Keratinocyte (primary cell): Measurements from ENCODE around the gene SORD. TPM values are rescaled to one million over a fixed set of nuclear protein-coding genes. Genes with fewer than 3 reads are reported as not detected.
A peak's percentile ranks its signal among the peaks of the same experiment; 100 is the strongest.

Source experiments
- DNase-seq: peaks from one replicate; pipeline ENCODE4 v3.0.0-alpha.2; 2011; ENCODE audit warnings: low read depth, missing footprints, low spot score
- FAIRE-seq: peaks from 2 replicates; lab custom pipeline; 2011; peaks lifted over from hg19 to GRCh38; lab: Jason Lieb, UNC
- H2AFZ ChIP-seq: 2 replicates; pipeline ENCODE4 v1.6.0; 2012; ENCODE audit warnings: low read length, control low read depth, inconsistent platforms; ENCODE audit not compliant: control insufficient read depth
- H3K27ac ChIP-seq: 2 replicates; pipeline ENCODE4 v1.5.1; 2011; ENCODE audit warnings: low read length; ENCODE audit not compliant: control insufficient read depth, insufficient read depth
- H3K27me3 ChIP-seq: 3 replicates; pipeline ENCODE4 v1.6.0; 2011; ENCODE audit warnings: low read length; ENCODE audit not compliant: control insufficient read depth, insufficient read depth; ENCODE audit errors: extremely low read depth
- H3K36me3 ChIP-seq, 2 experiments: 2 replicates in 1 of 2; 3 replicates in 1 of 2; pipeline ENCODE4 v1.5.1; 2011; ENCODE audit warnings: low read length in 2 of 2, mild to moderate bottlenecking in 1 of 2; ENCODE audit not compliant: control insufficient read depth in 2 of 2, insufficient read depth in 2 of 2; ENCODE audit errors: extremely low read depth in 1 of 2
- H3K4me1 ChIP-seq: 3 replicates; pipeline ENCODE4 v1.5.1; 2011; ENCODE audit warnings: low read length; ENCODE audit not compliant: control insufficient read depth, insufficient read depth; ENCODE audit errors: extremely low read depth
- H3K4me2 ChIP-seq: 3 replicates; pipeline ENCODE4 v1.6.0; 2011; ENCODE audit warnings: low read depth, low read length; ENCODE audit not compliant: control insufficient read depth, insufficient read depth; ENCODE audit errors: extremely low read depth
- H3K4me3 ChIP-seq, 3 experiments: fragments of 200-600 bp in 1 of 3; sonication (generic) in 1 of 3; 2 replicates in 2 of 3; 3 replicates in 1 of 3; pipeline ENCODE4 v1.5.1; 2011 to 2016; ENCODE audit warnings: low read length in 3 of 3, mild to moderate bottlenecking in 3 of 3, control low read depth in 2 of 3, inconsistent platforms in 1 of 3, low read depth in 1 of 3, mixed read lengths in 1 of 3, mixed run types in 1 of 3, moderate library complexity in 1 of 3; ENCODE audit not compliant: control insufficient read depth in 2 of 3, insufficient read depth in 2 of 3; ENCODE audit errors: extremely low read depth in 1 of 3
- H3K79me2 ChIP-seq: 2 replicates; pipeline ENCODE4 v1.6.0; 2012; ENCODE audit warnings: low read length; ENCODE audit not compliant: control insufficient read depth, insufficient read depth
- H3K9ac ChIP-seq: 3 replicates; pipeline ENCODE4 v1.6.0; 2011; ENCODE audit warnings: low read length; ENCODE audit not compliant: control insufficient read depth, insufficient read depth; ENCODE audit errors: extremely low read depth
- H3K9me1 ChIP-seq: 3 replicates; pipeline ENCODE4 v1.6.0; 2011; ENCODE audit warnings: low read length; ENCODE audit not compliant: control insufficient read depth, insufficient read depth; ENCODE audit errors: extremely low read depth
- H3K9me3 ChIP-seq: 2 replicates; pipeline ENCODE4 v1.5.1; 2012; ENCODE audit warnings: low read depth, low read length; ENCODE audit not compliant: control insufficient read depth
- H4K20me1 ChIP-seq: 3 replicates; pipeline ENCODE4 v1.6.0; 2011; ENCODE audit warnings: low read length; ENCODE audit not compliant: control insufficient read depth, insufficient read depth; ENCODE audit errors: extremely low read depth
- EZH2 ChIP-seq: IDR thresholded peaks from one replicate; pipeline ENCODE4 v1.6.1; 2012; ENCODE audit warnings: inconsistent platforms, mild to moderate bottlenecking, low read length, moderate library complexity
- dilution Hi-C: fragments of 300-500 bp; cut with MboI; formaldehyde crosslinking; loops from one replicate; pipeline ENCODE4 v1.7.0; 2020; ENCODE audit warnings: low sequenced_read_pairs; ENCODE audit not compliant: extremely low pct_ligation_motif_present
- polyA plus RNA-seq, 5 experiments: library from polyadenylated mRNA; depleted of rRNA in 3 of 5; stranded (reverse) in 3 of 5; stranded (forward) in 1 of 5; unstranded in 1 of 5; fragments of >200 nt; gene quantifications; 1 replicate in 1 of 5; 2 replicates in 3 of 5; 3 replicates in 1 of 5; pipeline versions ENCODE4 v1.2.1 to v1.2.3, GENCODE V29; 2011 to 2012; ENCODE audit warnings: missing spikeins in 2 of 5, low read depth in 1 of 5, low replicate concordance in 1 of 5
- TF ChIP-seq, protein P1 (sequence below), 3 experiments: IDR thresholded peaks in 1 of 3; conservative IDR thresholded peaks in 1 of 3; optimal IDR thresholded peaks in 1 of 3; 2 replicates in 2 of 3; 3 replicates in 1 of 3; pipeline versions ENCODE3 to v1.5.1; 2011; ENCODE audit warnings: low read length in 3 of 3, mild to moderate bottlenecking in 3 of 3, moderate library complexity in 2 of 3, control low read depth in 1 of 3, inconsistent platforms in 1 of 3; ENCODE audit not compliant: insufficient read depth in 2 of 3; ENCODE audit errors: extremely low read depth in 1 of 3

The SORD gene
- polyA plus RNA-seq, 1 donor (not counting 4 experiments of a cell fraction or from before 2014, with no cell fraction given): 46.7 TPM

DNA sequence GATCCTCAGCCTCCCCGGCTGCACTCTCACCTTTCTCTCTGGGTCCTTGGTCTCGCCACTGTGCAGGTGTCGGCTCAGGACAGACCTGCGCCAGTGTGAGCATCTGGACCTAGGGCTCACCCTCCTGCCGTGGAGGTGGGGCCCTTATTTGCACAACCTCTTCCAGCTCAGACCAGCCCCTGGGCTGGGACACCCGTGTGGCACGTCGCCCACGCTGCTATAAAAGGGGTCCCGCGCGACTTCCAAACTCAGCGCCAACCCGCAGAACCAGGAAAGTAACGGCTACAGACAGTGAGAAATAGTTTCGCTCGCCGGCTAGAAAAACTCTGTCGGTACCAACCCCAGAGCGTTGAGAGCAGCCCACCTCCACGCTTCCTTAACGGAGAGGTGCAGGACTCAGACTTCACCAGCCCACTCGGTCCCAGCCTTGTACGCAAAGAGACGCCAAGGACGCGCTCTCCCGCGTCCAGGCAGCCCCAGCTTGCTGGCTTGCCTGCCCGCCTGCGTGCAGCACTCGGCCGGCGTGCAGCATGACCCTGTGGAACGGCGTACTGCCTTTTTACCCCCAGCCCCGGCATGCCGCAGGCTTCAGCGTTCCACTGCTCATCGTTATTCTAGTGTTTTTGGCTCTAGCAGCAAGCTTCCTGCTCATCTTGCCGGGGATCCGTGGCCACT is 91.2 kb downstream of the SORD start, which contains the start of the genes DUOX2 and DUOXA2:
DUOX2 (minus strand) TSS at position 97 of the 675 bp plus-strand sequence. CDS start 761 bp downstream, outside the sequence.
DUOXA2 (plus strand) TSS at position 251 of the 675 bp plus-strand sequence; CDS start at position 531, 280 bp downstream.
- no peak for FAIRE-seq
- H3K27me3 ChIP-seq: peaks cover 80% of the 10 kb centered on the region
- TF ChIP-seq, protein P1, sequence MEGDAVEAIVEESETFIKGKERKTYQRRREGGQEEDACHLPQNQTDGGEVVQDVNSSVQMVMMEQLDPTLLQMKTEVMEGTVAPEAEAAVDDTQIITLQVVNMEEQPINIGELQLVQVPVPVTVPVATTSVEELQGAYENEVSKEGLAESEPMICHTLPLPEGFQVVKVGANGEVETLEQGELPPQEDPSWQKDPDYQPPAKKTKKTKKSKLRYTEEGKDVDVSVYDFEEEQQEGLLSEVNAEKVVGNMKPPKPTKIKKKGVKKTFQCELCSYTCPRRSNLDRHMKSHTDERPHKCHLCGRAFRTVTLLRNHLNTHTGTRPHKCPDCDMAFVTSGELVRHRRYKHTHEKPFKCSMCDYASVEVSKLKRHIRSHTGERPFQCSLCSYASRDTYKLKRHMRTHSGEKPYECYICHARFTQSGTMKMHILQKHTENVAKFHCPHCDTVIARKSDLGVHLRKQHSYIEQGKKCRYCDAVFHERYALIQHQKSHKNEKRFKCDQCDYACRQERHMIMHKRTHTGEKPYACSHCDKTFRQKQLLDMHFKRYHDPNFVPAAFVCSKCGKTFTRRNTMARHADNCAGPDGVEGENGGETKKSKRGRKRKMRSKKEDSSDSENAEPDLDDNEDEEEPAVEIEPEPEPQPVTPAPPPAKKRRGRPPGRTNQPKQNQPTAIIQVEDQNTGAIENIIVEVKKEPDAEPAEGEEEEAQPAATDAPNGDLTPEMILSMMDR (optimal IDR thresholded peaks at IDR 0.05 in 1 of 3, IDR thresholded peaks at IDR 0.05 in 1 of 3, conservative IDR thresholded peaks at IDR 0.05 in 1 of 3; ENCODE audit: extremely low read depth in 1 of 3, insufficient read depth in 2 of 3, low read length in 3 of 3): no peak
- no peak for TF ChIP-seq EZH2

DNA sequence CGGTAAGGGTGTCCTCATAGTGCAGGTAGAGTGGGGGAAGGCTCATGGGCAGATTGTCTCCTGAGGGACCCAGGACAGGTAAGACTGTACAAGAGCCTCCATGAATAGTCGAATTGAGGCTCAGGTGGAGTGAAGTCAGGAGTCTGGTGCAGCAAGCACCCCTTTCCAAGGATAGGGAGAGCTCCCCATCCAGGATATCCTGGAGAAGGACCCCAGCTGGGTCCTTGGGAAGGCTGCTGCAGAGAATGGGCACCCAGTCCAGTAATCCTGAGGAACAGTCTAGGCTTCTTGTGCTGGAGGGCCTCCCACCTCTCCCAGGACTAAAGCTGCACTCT is 91.7 kb downstream of the SORD start:
- FAIRE-seq (no peak), DNase-seq (no peak)
- peaks cover 75% of the 10 kb centered on the region for H3K27me3 ChIP-seq
- H3K9ac ChIP-seq: no peak overlapping the region
- no peak overlapping the region for H3K4me2 ChIP-seq
- H3K9me3 ChIP-seq: no peaks in the 10 kb centered on the region
- H4K20me1 ChIP-seq: peaks cover 5% of the 10 kb centered on the region
- dilution Hi-C loops: no loop called here
- no peak overlapping the region for H3K4me3 ChIP-seq
- no peak overlapping the region for H3K27ac ChIP-seq
- peaks cover 14% of the 10 kb centered on the region for H3K4me1 ChIP-seq
- H3K79me2 ChIP-seq: no peaks in the 10 kb centered on the region
- TF ChIP-seq, protein P1 (optimal IDR thresholded peaks at IDR 0.05 in 1 of 3, IDR thresholded peaks at IDR 0.05 in 1 of 3, conservative IDR thresholded peaks at IDR 0.05 in 1 of 3; ENCODE audit: extremely low read depth in 1 of 3, insufficient read depth in 2 of 3, low read length in 3 of 3): no peak
- peak; percentile 59 for TF ChIP-seq EZH2
- no peak overlapping the region for H2AFZ ChIP-seq
- no peaks in the 10 kb centered on the region for H3K9me1 ChIP-seq
- H3K36me3 ChIP-seq: no peaks in the 10 kb centered on the region

More for the DNA sequence above, 91.2 kb downstream of the SORD start, which contains the start of the genes DUOX2 and DUOXA2:
- DNase-seq: no peak
- Histone ChIP-seq H2AFZ (no peak within 1 kb of the TSS), H3K27ac (no peak within 1 kb of the TSS), H3K4me2 (peak within 1 kb of the TSS; percentile 73), H4K20me1 (peaks cover 5% of the 10 kb centered on the region), H3K9me1 (no peaks in the 10 kb centered on the region), H3K4me1 (peaks cover 14% of the 10 kb centered on the region), H3K9me3 (no peaks in the 10 kb centered on the region), H3K9ac (no peak within 1 kb of the TSS), H3K4me3 (peak within 1 kb of the TSS in 2 of 3 experiments; percentile 19 to 40), H3K79me2 (no peaks in the 10 kb centered on the region), H3K36me3 (no peaks in the 10 kb centered on the region)
- dilution Hi-C loops: no loop called here
